Activated CD4-positive, alpha-beta T cell treated with anti-CD3 and anti-CD28 coated beads, Interleukin-2, amount 10 ng/mL, durations not matched to agents 7 days and 5 days (primary cell): Measurements from ENCODE around the gene SUCO. TPM values are rescaled to one million over a fixed set of nuclear protein-coding genes. Genes with fewer than 3 reads are reported as not detected.

ENCODE experiments used
- CTCF ChIA-PET: fragments of 350-600 bp; sonication (Branson Sonifier 250); formaldehyde crosslinking; loops from one replicate; lab custom pipeline; 2021; ENCODE audit warnings: antibody characterized with exemption; lab: Charles Lee
- POLR2A ChIA-PET: fragments of 350-600 bp; sonication (Branson Sonifier 250); formaldehyde crosslinking; loops from one replicate; lab custom pipeline; 2021; ENCODE audit warnings: antibody characterized with exemption; lab: Charles Lee
- DNase-seq: peaks from one replicate; pipeline ENCODE4 v3.0.0-alpha.2; 2020
- H3K27ac Mint-ChIP-seq: one replicate; pipeline ENCODE4 v1.8.0; 2021; ENCODE audit warnings: mild to moderate bottlenecking, moderate library complexity, mixed read lengths
- H3K27me3 Mint-ChIP-seq: one replicate; pipeline ENCODE4 v1.8.0; 2021; ENCODE audit warnings: mixed read lengths
- H3K36me3 Mint-ChIP-seq: one replicate; pipeline ENCODE4 v1.8.0; 2021; ENCODE audit warnings: low read depth, mixed read lengths
- H3K4me1 Mint-ChIP-seq: one replicate; pipeline ENCODE4 v1.8.0; 2021; ENCODE audit warnings: mixed read lengths
- H3K4me3 Mint-ChIP-seq: one replicate; pipeline ENCODE4 v1.8.0; 2021; ENCODE audit warnings: mild to moderate bottlenecking, moderate library complexity, mixed read lengths
- H3K9me3 Mint-ChIP-seq: one replicate; pipeline ENCODE4 v1.8.0; 2021; ENCODE audit warnings: mixed read lengths
- total RNA-seq, 2 experiments: library from RNA; stranded (reverse); gene quantifications; one replicate each; pipeline ENCODE4 v1.2.3, GENCODE V29; 2021

Gene SUCO
- total RNA-seq, 2 experiments from 2014 or later: 31.4 to 38.3 TPM

DNA sequence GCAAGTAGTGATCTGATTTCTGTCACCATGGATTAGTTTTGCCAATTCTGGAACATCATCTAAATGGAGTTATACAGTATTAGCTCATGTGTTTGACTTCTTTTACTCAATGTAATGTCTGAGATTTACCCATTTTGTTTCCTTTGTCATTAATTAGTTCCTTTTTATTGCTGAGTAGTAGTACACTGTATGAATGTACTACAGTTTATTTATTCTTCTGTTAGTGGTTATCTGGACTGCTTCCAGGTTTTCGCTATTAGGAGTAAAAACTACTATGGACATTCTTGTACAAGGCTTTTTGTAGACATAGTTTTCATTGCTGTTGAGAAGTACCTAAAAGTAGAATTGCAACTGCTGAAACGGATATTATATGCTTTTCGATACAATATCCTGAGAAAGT, 14.1 kb downstream of the SUCO start:
- ChIA-PET CTCF (interaction anchor here (1.5 kb wide), 1 partner anchor 14 kb away, joined by 3 read pairs; the partner anchor contains the start of gene SUCO), POLR2A (no interaction called here)
- Mint-ChIP-seq H3K27ac (no peak overlapping the region), H3K4me1 (peaks cover 17% of the 10 kb centered on the region), H3K9me3 (no peaks in the 10 kb centered on the region), H3K36me3 (peaks cover 3% of the 10 kb centered on the region), H3K27me3 (no peaks in the 10 kb centered on the region), H3K4me3 (no peak overlapping the region)
- DNase-seq: no peak

DNA sequence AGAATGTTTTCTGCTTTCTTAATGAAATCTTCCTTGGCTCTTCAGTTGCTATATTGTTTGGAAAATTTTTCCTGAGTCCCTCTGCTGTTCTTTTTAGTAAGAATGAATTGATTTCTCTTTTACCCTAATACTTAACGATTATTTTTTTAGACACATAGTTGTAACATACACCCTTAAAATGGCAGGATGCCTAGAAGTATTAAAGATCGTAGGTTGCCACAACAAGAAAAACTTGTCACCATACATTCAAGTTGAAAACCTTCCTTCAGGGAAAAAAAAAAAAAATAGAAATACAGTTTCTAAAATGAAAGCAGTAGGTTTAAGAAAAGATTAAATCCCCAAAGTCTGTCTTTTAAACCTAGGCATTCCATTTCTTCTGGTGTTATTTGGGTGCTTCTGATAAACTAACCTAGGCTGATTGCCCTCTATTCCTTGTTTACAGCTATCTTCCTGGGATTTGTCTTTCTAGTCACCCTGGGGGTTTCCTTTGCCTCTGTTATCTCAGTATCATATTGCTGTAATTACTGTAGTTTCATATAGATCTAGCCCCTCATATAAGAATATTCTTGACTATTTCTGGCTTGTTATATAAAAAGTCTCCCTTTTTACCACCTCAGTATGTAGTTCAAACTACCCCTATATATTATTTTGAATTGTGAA, 16.8 kb downstream of the SUCO start:
- CTCF ChIA-PET: interaction anchor here (0.7 kb wide), 1 partner anchor 9 kb away, joined by 3 read pairs; no protein-coding TSS in a partner anchor
- H3K9me3 Mint-ChIP-seq: no peaks in the 10 kb centered on the region
- H3K36me3 Mint-ChIP-seq: peaks cover 2% of the 10 kb centered on the region
- DNase-seq: no peak
- POLR2A ChIA-PET: no interaction called here
- H3K4me3 Mint-ChIP-seq: no peak overlapping the region
- H3K4me1 Mint-ChIP-seq: peaks cover 11% of the 10 kb centered on the region
- no peak overlapping the region for H3K27ac Mint-ChIP-seq
- H3K27me3 Mint-ChIP-seq: no peaks in the 10 kb centered on the region

DNA sequence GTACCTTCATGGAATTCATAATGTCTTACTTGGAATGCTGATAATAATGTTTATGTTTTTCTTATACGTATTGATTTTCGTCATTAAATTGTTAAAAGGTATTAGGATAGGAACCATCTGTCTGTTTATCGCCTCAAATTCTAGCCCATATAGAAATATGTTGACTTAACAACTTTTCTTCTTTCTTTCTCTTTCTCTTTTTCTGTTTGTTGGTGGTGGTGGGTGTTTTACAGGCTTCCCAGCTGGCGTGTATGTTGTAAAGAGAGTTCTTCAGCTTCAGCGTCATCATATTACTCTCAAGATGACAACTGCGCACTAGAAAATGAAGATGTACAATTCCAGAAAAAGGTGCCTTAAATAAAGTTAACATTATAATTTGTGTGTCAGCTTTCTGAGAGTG, 18.3 kb downstream of the SUCO start:
- DNase-seq: no peak
- Mint-ChIP-seq H3K36me3 (peaks cover 7% of the 10 kb centered on the region), H3K4me1 (peaks cover 11% of the 10 kb centered on the region), H3K27ac (no peak overlapping the region), H3K4me3 (no peak overlapping the region), H3K9me3 (no peaks in the 10 kb centered on the region), H3K27me3 (no peaks in the 10 kb centered on the region)
- CTCF ChIA-PET: no interaction called here
- POLR2A ChIA-PET: no interaction called here

GRCh38 chr1:172554915-172555314, 22.0 kb downstream of the SUCO start:
- no peaks in the 10 kb centered on the region for H3K27me3 Mint-ChIP-seq
- CTCF ChIA-PET: interaction anchor here (0.6 kb wide), 1 partner anchor 616 kb away, joined by 3 read pairs; no protein-coding TSS in a partner anchor
- H3K36me3 Mint-ChIP-seq: peaks cover 25% of the 10 kb centered on the region
- no peak overlapping the region for H3K27ac Mint-ChIP-seq
- H3K9me3 Mint-ChIP-seq: no peaks in the 10 kb centered on the region
- POLR2A ChIA-PET: no interaction called here
- H3K4me1 Mint-ChIP-seq: peaks cover 3% of the 10 kb centered on the region
- DNase-seq: no peak
- H3K4me3 Mint-ChIP-seq: no peak overlapping the region

- no peaks in the 10 kb centered on the region for H3K27me3 Mint-ChIP-seq
- H3K36me3 Mint-ChIP-seq: peaks cover 38% of the 10 kb centered on the region
- ChIA-PET CTCF (interaction anchor here (1.3 kb wide), 1 partner anchor 16 kb away, joined by 5 read pairs; no protein-coding TSS in a partner anchor), POLR2A (interaction anchor here (0.6 kb wide), 1 partner anchor 44 kb away, joined by 3 read pairs; no protein-coding TSS in a partner anchor)
- no peaks in the 10 kb centered on the region for H3K9me3 Mint-ChIP-seq
- no peak overlapping the region for H3K4me3 Mint-ChIP-seq
- no peaks in the 10 kb centered on the region for H3K4me1 Mint-ChIP-seq
- DNase-seq: no peak
- no peak overlapping the region for H3K27ac Mint-ChIP-seq
These were observed 23.5 kb downstream of the SUCO start for GRCh38 chr1:172556461-172556860.

DNA sequence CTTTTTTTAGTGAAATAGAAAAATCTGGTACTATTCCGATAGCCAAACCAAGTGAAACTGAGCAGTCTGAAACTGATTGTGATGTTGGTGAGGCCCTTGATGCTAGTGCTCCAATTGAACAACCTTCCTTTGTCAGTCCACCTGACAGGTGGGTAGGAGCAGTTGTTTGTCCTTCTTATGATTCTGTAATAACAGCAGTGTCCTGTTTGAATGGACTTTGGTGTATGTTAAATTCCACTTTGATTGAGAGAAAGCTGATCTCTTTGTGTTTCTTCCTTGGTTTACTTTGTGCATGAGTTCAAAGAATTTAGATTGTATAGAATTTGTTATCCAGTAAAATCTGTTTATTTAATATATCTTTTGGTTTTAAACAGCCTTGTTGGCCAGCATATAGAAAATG, 24.3 kb downstream of the SUCO start:
- DNase-seq: no peak
- Mint-ChIP-seq H3K36me3 (peaks cover 43% of the 10 kb centered on the region), H3K27ac (no peak overlapping the region), H3K4me3 (no peak overlapping the region), H3K4me1 (no peaks in the 10 kb centered on the region), H3K27me3 (no peaks in the 10 kb centered on the region), H3K9me3 (peaks cover 4% of the 10 kb centered on the region)
- ChIA-PET POLR2A (no interaction called here), CTCF (no interaction called here)

DNA sequence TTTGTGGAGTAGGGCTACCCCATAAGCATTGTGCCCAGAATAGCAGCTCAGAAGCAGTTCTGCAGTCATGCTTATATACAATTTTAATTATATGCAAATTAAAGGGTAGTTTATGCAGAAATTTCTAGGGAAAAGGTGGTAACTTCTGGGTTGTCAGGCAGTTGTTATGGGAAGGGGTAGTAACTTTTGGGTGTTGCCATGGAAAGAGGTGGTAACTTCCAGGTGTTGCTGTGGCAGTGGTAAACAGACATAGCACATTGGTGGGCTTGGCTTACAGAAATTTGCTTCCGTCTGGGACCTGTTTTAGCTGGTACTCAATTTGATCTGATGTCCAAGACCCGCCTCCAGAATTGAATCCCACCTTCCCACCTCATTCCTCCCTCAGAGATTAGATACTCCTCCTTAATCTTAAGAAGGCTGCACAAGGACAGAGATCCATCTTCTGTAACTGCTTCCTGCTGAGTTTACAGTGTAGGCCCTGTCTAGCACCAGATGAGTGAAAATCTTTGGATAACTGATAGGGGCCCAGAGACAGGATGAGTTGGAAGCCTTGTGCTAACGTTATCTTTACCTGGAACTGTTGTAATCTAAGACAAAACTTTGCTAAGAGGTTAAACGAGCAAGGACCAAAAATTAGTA, 26.7 kb downstream of the SUCO start:
- no peaks in the 10 kb centered on the region for H3K4me1 Mint-ChIP-seq
- CTCF ChIA-PET: interaction anchor here (0.5 kb wide), 1 partner anchor 10 kb away, joined by 3 read pairs; no protein-coding TSS in a partner anchor
- H3K27me3 Mint-ChIP-seq: no peaks in the 10 kb centered on the region
- H3K9me3 Mint-ChIP-seq: peaks cover 6% of the 10 kb centered on the region
- no peak overlapping the region for H3K4me3 Mint-ChIP-seq
- DNase-seq: no peak
- peaks cover 63% of the 10 kb centered on the region for H3K36me3 Mint-ChIP-seq
- no peak overlapping the region for H3K27ac Mint-ChIP-seq
- POLR2A ChIA-PET: no interaction called here

DNA sequence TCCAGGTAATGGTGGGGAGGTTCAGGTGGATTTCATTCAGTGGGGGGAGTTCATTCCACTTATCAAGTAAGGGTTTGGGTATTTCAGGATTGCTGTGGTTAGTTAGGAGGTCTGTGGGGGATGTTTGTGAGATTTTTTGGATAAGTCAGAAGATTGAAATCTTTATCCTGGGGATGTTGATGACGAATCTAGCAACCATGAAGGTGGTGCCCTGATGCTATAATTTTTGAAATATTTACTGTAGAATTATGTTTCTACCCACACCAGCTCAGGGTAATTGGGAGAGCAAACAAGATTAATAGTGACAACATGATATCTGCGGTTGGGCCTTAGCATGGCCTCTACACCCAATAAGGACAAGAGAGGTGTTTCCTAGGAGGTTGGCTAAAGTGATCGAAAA, 28.3 kb downstream of the SUCO start:
- Mint-ChIP-seq H3K36me3 (peaks cover 66% of the 10 kb centered on the region), H3K4me1 (peaks cover 2% of the 10 kb centered on the region)
- POLR2A ChIA-PET: no interaction called here

GRCh38 chr1:172566196-172566997, 33.4 kb downstream of the SUCO start:
- ChIA-PET POLR2A (no interaction called here), CTCF (interaction anchor here (1.0 kb wide), 1 partner anchor 23 kb away, joined by 3 read pairs; no protein-coding TSS in a partner anchor)
- peaks cover 3% of the 10 kb centered on the region for H3K4me1 Mint-ChIP-seq
- DNase-seq: no peak
- H3K9me3 Mint-ChIP-seq: peaks cover 9% of the 10 kb centered on the region
- peaks cover 62% of the 10 kb centered on the region for H3K36me3 Mint-ChIP-seq
- no peak overlapping the region for H3K27ac Mint-ChIP-seq
- no peaks in the 10 kb centered on the region for H3K27me3 Mint-ChIP-seq
- H3K4me3 Mint-ChIP-seq: no peak overlapping the region

More for the DNA sequence above, 28.3 kb downstream of the SUCO start:
- DNase-seq: no peak
- Mint-ChIP-seq H3K9me3 (peaks cover 6% of the 10 kb centered on the region), H3K27ac (no peak overlapping the region), H3K4me3 (no peak overlapping the region), H3K27me3 (no peaks in the 10 kb centered on the region)
- CTCF ChIA-PET: no interaction called here

DNA sequence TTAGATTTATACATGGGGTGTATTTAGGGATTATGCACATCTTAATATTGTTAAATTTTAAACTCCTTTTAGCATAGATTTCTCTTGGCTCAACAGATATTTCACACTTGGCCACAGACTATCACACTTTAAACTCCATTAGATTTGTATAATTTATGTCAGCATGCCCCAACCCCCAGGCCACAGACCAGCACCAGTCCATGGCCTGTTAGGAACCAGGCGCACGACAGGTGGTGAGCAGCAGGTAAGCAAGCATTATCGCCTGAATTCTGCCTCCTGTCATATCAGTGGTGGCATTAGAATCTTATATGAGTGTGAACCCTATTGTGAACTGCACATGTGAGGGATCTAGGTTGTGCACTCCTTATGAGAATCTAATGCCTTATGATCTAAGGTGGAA, 34.8 kb downstream of the SUCO start:
- Mint-ChIP-seq H3K36me3 (peaks cover 59% of the 10 kb centered on the region), H3K27ac (no peak overlapping the region), H3K4me1 (peaks cover 3% of the 10 kb centered on the region), H3K4me3 (no peak overlapping the region), H3K9me3 (peaks cover 5% of the 10 kb centered on the region), H3K27me3 (no peaks in the 10 kb centered on the region)
- CTCF ChIA-PET: no interaction called here
- POLR2A ChIA-PET: no interaction called here
- DNase-seq: no peak

DNA sequence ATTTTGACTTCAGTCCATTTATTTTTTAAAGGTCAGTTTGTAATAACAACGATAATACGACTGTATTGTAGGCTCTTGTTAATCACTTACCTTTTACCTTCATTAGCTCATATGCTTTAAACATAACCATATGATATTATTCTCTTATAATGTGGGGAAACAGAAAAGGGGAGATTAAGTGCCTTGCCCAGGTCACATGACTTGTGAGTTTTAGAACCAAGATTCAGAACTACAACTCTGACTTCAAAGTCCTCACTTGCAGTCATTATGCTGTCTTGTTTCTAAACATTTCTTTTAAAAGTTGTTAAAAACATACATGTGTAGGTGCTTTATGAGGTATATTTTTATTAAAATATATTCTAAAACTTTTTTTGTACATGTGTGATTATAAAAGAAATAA, 41.1 kb downstream of the SUCO start:
- Mint-ChIP-seq H3K36me3 (peaks cover 44% of the 10 kb centered on the region), H3K4me1 (peaks cover 1% of the 10 kb centered on the region), H3K27me3 (no peaks in the 10 kb centered on the region), H3K27ac (no peak overlapping the region), H3K9me3 (peaks cover 3% of the 10 kb centered on the region), H3K4me3 (no peak overlapping the region)
- ChIA-PET CTCF (interaction anchor here (0.9 kb wide), 1 partner anchor 34 kb away, joined by 3 read pairs; no protein-coding TSS in a partner anchor), POLR2A (no interaction called here)
- no peak for DNase-seq

- CTCF ChIA-PET: no interaction called here
- Mint-ChIP-seq H3K27ac (no peak overlapping the region), H3K4me1 (peaks cover 5% of the 10 kb centered on the region)
These were observed 45.6 kb downstream of the SUCO start for GRCh38 chr1:172578586-172578985.

More at GRCh38 chr1:172578586-172578985, 45.6 kb downstream of the SUCO start:
- Mint-ChIP-seq H3K9me3 (no peaks in the 10 kb centered on the region), H3K4me3 (no peak overlapping the region), H3K27me3 (no peaks in the 10 kb centered on the region), H3K36me3 (peaks cover 39% of the 10 kb centered on the region)
- POLR2A ChIA-PET: no interaction called here
- no peak for DNase-seq
